Measurements from ENCODE around the gene AP2A2.

DNA sequence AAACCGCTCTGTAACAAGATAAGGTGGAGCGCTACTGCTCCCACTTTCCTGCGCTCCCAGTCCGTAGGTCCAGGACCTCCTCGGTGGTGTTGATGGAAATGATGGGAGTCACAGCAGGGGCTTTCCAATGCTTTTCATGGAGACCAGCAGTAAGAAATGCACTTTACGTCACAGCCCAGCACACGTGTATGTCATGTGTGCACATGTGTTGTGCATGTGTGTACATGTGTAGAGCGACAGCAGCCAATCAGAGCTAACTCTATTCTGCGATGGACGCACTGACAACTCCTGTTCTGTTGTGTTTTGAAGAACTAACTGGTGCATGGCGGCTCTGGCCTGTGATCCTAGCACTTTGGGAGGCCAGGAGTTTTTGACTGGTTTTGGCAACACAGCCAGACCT, 16.3 kb upstream of the AP2A2 start:
- TF ChIP-seq MAZ (IDR thresholded peaks at IDR 0.05; ENCODE audit: borderline replicate concordance, low read depth, low read length) (no peak), CTCF (conservative IDR thresholded peaks at IDR 0.05; ENCODE audit: low read depth, low read length) (no peak), POLR2A (IDR thresholded peaks at IDR 0.05; ENCODE audit: low read depth, low read length) (no peak), NFE2L2 (IDR thresholded peaks at IDR 0.05; ENCODE audit: low read depth, low read length) (no peak), ELK1 (IDR thresholded peaks at IDR 0.05; ENCODE audit: borderline replicate concordance, low read depth, low read length) (no peak), MXI1 (IDR thresholded peaks at IDR 0.05; ENCODE audit: borderline replicate concordance, low read depth, low read length) (no peak), FOS (IDR thresholded peaks at IDR 0.05; ENCODE audit: low read depth, low read length) (no peak), BHLHE40 (IDR thresholded peaks at IDR 0.05; ENCODE audit: low read depth, low read length) (no peak), CEBPB (IDR thresholded peaks at IDR 0.05; ENCODE audit: low read depth, low read length) (no peak), MAFK (IDR thresholded peaks at IDR 0.05; ENCODE audit: low read depth, low read length) (no peak)

Measured in IMR-90 (cell line).